ENCODE measurements around the gene IAH1.

The IAH1 gene, protein sequence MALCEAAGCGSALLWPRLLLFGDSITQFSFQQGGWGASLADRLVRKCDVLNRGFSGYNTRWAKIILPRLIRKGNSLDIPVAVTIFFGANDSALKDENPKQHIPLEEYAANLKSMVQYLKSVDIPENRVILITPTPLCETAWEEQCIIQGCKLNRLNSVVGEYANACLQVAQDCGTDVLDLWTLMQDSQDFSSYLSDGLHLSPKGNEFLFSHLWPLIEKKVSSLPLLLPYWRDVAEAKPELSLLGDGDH

DNA sequence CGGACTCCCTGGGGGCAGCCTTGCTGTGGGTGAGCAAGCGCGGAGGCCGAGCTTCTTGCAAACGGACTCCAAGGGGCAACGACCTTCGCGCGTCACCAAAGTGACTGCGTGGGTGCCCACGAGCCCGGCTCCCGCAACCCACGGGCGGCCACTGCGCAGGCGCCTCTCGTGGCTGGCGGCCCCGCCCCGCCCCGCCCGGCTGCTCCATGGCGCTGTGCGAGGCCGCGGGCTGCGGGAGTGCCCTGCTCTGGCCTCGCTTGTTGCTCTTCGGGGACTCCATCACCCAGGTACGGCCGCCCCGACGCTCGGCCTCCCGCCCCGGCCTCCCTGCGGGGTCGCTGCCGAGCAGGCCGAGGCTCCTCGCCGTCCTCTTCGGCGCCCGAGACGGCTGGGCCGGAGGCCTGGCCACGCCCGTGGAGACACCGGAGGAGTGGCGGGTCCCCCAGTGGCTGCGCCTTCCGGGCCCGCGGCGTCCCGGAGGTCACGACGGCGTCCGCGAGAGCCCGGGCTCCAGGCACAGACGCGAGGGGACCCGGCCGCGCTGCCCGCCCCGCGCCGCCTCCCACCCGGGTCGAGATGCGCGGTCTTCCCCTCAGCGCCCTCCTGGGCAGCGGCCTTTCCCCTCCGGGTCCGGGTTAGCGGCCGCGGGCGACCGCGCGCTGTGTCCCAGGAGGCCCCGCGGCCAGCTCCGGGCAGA is at the start of gene IAH1:
IAH1 (plus strand) TSS at position 191 of the 697 bp plus-strand sequence; CDS start at position 207, 16 bp downstream.
- no peak for DNase-seq

DNA sequence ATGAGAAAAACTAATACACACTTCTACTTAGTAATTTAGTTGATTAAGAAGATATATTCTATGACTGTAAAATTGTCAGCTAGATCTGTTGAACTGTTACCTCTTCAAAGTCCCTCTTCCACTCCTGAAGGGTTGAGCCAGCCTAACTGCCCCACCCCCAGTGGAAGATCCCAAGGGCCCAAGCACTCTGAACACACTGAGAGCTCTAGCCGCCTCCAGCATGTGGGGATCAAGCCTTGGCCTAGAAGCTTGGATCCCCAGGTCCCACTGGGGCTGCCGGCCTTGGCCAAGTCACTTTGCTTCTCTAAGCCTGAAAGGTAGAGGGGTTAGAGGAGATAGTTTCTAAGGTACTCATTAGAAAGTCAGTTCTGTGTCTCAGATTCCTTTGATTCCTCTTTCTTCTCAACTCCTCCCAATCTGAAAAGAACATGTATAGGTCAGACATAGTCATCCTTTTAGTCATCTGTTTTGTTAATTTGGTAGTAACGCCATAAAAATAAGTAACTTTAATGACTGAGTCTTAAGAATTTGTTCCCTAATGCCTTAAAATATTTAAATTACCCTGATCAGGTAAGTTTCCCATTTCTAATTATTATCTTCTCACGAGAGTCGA is 45.3 kb upstream of the IAH1 start:
- no peak for DNase-seq

DNA sequence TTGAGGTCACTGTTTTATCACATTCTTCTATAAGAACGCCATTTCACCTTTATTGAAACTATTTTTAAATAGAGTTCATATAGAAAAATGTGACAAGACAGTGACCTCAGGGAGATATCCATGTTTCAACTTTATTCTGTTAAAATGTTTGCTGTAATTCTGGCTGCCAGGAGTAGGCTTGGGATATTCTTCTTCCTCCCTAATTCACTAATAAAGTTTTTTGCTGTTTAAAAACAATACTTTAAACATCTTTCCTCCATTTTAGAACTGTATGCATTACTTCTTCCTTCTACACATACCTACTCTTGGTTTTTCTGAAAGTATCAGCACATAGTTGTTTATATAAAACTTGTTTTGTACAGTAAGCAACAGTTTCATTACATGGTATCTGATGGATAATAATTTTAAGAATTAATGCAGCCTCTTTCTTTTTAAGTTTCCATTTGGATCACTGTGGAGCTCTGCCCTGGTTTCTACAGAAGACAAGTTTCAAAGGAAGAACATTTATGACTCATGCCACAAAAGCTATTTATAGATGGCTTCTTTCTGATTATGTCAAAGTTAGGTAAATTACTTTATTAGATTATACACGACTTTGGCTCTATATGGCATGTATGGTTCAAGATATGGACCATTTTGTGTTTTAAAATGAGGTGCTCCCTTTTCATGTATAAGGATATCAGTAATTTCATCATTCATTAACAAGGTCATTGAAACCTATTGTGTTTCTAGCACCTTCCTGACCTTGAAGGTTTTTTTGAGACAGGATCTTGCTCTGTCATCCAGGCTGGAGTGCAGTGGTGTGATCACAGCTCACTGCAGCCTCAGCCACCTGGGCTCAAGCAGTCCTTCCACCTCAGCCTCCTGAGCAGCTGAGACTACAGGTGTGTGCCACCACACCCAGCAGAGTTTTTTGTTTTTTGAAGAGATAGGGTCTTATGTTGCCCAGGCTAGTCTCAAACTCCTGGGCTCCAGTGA is 43.7 kb upstream of the IAH1 start:
- DNase-seq: no peak

DNA sequence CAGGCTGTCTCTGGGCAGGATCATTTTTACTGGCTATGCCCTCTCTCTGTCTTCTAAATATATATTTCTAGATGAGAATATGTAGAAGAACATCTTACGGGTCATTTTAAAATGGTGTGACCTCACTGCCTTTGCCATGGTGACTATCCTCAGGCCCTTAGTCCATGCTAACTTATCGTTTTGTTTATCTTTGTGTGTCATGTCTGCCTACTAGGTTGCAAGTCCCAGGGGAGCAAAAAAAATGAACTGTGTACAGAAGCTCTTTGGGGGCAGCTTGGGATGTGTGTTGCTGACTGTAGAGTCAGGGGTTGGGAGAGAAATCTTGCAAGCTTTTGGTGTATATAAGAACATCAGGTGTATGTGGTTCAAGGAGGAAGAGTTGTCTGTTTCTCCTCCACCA is 39.9 kb upstream of the IAH1 start:
- DNase-seq: no peak

DNA sequence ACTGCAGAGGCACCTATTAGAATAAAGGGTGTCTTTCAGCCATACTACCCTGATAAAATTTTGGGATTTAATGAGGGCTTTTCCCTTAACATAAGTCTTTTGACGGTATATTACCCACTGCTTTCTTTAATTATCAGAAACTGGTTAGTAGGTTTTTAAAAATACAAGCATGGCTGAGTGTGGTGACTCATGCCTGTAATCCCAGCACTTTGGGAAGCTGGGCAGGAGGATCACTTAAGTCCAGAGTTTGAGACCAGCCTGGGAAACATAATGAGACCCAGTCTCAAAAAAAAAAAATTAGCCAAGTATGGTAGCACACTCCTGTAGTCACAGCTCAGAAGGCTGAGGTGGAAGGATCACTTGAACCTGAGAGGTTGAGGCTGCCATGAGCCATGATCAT is 34.8 kb upstream of the IAH1 start:
- DNase-seq: no peak

DNA sequence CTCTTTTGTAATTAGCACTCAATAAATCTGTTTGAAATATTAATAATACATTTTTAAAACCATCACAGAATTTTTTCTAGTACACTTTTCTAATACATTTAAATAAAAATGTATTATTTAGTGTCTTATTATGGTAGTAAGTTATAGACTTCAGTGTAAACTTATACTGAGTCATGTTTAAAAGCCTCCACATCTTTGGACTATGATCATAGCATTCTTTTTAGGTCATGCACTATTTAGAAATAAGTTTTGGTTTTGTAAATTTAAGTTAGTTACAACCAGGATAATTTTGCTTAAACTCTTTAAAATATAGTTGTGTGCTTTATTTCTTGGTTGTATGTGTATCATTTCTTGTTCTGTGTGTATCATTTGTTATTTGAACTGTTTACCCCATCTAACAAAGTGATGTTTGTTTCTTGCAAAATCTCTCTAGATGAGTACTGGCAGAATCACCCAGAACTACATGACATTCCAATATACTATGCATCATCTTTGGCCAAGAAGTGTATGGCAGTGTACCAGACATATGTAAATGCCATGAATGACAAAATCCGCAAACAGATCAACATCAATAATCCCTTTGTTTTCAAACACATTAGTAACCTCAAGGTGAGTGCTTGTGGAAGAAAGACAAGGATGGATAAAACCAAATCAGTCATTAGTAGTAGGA is 34.2 kb upstream of the IAH1 start:
- no peak for DNase-seq

DNA sequence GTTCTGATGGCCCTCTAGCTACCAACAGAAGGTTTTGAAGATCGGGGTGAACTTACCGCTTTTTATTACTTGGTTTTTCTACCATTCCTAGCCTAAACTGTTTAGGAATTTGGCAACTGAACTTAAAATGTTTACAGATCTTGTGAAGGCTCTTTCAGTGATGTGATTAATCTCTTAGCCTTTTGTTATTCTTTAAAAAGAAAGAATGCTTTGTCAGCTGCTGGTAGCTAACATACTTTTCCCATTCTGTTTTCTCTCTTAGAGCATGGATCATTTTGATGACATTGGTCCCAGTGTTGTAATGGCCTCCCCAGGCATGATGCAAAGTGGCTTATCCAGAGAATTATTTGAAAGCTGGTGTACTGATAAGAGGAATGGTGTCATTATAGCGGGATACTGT is 32.8 kb upstream of the IAH1 start:
- DNase-seq: no peak

DNA sequence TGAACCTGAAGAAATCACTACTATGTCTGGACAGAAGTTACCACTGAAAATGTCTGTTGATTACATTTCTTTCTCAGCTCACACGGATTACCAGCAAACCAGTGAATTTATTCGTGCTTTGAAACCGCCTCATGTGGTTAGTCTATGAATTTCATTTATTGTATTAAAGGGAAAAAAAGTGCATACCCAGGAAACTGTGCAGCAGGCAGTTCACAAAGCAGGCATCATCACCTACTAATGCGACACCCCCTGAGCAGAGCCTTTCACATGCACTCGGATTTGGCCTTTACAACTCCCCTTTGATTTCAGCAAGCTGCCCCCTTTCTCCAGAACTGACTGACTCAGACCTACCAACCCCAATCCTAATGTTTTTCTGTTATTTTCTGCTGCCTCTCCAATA is 30.8 kb upstream of the IAH1 start:
- DNase-seq: no peak

DNA sequence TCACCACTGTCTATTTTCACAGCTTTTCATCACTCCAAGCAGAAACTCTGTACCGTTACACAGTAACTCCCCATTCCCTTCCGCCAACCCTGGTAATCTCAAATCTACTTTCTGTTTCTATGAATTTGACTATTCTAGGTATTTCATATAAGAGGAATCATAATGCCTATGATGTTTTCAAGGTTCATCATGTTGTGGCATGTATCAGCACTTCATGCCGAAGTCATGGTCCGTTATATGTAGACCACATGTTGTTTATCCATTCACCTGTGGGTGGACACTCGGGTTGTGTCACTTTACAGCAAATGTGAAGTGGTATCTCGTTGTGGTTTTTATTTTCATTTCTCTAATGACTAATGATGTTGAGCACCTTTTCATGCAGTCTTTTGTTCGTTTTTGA is 29.3 kb upstream of the IAH1 start:
- no peak for DNase-seq

DNA sequence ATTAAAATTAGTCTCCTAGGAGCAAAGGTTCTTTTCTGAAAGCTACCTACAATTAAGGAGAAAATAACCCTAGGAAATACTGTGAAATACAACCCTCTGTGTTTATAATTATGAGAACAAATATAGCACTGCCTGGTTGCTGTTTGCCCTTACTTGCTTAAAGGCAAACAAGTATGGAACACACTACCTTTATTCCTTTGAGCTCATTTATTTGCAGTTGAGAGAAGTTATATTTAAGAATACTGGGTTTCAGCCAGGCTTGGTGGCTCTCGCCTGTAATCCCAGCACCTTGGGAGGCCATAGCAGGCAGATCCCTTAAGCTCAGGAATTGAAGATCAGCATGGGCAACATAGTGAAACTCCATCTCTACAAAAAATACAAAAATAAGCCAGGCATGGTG is 23.1 kb upstream of the IAH1 start:
- DNase-seq: no peak

DNA sequence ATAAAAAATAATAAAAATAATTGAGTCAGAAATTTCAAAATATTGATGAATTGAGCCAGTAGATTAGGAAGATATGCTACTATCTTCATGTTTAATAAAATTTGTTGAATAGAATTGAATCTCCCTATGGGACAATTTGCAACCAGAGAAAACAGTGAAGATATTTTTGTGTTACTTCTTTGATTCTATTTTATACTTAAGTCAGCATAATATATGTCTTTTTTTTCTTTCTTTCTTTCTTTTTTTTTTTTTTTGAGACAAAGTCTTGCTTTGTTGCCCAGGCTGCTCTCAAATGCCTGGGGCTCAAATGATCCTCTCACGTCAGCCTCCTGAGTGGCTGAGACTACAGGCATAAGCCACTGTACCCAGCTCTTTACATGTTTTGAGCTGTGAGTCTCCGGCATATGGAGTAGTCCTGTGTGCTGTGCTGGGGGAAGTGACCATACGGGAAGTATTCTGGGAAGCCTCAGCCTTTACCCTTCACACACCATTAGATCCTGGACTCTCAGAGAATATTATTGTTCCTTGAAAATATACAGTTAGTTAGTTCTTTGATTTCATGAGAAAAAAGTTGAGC is 13.8 kb upstream of the IAH1 start:
- no peak for DNase-seq

DNA sequence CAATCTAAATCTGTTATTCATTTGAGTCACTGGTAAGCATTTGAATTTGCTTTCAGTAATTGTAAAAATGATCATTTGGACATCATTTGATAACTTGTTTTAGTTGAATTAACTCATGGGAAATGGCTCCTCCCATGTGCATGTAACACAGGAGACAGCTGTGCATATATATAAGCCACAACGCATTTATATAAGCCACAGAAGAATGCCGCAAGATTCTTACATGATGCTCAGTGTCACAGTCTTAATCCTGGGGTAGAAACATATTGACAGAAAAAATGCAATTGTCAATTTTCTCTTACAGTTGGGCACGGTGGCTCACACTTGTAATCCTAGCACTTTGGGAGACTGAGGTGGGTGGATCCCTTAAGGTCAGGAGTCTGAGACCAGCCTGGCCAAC is 13.3 kb upstream of the IAH1 start:
- no peak for DNase-seq

DNA sequence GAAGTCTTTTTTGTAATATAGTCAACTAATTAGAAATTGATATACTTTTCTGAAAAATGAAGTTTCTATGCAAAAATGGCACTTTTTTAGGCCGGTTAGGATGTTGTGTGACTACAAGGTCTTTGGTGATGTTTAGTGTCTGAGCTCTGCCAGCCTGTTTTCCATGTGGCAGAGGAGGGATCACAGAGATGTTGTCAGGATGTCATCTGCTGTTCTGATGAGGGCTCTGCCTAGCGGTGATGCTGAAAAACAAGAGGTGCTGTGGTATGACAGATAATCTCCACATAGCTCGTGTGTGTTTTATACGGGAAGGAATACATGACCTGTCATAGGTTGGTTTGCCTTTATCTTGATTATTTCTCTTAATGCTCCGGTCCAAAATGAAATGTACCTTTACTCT is 12.0 kb upstream of the IAH1 start:
- no peak for DNase-seq

DNA sequence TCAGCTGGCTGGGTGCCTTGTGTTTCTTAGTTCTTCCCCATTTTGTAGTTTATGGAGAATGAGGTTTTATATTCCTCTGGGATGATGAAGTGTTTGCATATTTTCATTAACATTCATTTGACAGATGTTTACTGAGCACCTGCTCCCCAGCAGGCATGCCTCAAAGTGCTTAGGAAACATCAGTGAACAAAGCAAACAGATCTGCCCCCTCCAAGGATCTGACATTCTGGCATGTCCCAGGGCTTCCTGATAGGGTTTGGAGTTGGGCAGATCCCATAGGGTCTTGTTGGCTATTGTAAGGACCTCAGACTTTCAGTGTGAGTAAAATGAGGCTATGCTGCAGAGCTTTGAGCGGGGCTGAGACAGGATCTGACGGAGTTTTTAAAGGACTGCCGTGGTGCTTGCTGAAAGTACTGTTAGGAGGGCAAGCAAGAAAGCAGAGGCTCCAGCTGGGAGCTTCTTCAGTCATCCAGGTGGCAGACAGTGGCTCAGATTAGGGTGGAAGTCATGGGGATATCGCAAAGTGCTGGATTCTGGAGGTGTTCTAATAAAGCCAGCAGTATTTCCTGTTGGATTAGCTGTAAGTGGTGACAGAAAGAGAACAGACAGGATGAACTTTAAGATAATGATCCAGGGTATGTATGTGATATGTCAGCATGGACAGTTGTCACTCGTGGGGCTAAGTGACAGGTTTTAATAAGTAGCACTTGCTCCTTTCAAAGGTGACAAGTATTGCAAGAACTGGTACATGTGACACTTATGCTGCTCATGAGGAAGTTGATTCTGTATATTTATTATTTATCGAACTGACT is 11.3 kb upstream of the IAH1 start:
- DNase-seq: no peak

DNA sequence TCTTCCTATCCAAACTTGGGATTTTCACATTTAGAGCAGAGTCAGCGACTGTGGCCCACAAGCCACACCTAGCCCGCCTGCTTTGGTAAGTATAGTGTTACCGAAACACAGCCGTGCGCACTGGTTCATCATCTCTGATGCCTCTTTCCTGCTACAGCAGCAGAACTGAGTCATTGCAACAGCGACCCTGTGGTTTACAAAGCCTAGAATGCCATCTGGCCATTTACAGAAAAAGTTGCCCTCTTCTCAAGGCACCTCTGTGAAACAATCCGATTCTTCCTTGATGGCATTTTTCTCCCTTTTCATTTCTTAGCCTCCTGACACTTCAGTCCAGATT is 10.7 kb upstream of the IAH1 start:
- DNase-seq: no peak

DNA sequence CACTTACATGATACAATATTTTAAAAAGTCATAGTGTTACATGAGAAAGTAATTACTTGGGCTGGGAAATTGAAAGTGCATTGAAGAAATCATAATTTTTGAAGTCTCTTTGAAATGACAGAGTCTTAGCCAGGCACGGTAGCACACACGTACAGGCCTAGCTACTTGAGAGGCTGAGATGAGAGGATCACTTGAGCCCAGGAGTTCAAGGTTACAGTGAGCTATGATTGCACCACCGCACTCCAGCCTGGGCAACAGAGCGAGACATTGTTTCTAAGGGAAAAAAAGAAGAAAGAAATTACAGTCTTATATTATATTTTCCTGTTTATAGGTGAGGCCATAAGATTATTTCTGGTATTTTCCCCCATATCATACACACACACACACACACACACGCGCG is 9.2 kb upstream of the IAH1 start:
- no peak for DNase-seq

DNA sequence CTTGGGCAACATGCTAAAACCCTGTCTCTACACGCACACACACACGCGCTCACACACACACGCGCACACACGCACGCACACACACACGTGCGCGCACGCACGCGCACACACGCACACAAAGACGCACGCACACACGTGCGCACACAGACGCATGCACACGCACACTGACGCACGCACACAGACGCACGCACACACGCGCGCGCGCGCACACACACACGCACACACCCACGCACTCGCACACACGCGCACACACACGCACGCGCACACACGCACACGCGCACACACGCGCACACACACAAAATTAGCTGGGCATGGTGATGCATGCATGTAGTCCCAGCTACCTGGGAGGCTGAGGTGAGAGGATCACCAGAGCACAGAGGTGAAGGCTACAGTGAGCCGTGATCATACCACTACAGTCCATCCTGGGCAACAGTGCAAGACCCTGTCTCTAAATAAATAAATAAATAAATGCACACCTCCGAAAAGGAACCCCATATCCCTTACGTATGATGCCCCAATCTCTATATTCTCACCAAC is 8.1 kb upstream of the IAH1 start:
- DNase-seq: no peak

DNA sequence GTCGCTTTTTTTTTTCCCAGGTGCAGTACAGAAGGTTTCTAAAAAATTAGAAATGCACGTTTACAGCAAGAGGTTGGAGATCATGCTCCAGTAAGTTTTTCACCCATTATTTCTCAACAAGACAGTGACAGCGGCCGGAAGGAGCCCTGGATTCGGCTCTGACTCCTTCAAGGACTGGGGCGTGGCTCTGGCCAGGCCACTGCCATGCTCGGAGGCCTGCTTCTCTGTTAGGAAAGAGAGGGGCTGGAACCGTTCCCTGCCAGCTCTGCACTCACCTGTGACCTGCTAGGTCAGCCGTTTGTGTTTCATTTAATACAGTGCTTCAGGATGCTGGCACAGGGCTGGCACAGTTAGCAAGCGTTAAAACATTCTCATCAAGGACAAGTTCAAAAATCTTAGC is 6.7 kb upstream of the IAH1 start:
- DNase-seq: no peak

DNA sequence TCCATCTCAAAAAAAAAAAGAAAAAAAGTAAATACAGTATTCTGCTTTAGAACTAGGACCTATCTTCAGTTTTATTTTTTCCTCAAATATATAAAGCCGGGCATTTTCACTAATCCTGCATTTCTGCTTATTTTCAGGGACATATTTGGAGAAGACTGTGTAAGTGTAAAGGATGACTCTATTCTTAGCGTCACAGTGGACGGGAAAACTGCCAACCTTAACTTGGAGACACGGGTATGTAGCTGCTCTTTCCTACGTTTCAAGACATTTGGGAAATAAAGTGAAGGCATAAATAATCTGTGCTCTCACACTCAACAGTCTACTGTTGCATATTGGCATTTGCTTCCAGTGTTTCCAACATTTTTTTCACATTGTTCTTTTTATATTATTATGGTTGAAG is 3.1 kb upstream of the IAH1 start:
- DNase-seq: no peak

DNA sequence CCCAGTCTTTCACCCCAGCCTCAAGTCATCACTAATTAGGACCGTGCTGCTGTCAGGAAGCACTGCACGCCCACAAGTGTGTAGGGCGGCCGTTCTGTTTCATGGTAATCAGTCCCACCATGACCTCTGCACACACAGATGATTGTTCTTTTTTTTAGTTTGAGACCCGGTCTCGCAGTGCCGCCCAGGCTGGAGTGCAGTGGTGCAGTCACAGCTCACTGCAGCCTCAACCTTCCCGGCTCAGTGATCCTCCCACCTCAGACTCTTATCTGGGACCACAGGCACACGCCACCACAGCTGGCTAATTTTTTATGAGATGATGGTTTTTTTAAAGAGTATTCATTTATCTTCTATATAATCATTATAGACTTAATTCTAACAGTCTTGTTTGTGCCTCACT is 1.8 kb upstream of the IAH1 start:
- DNase-seq: no peak

DNA sequence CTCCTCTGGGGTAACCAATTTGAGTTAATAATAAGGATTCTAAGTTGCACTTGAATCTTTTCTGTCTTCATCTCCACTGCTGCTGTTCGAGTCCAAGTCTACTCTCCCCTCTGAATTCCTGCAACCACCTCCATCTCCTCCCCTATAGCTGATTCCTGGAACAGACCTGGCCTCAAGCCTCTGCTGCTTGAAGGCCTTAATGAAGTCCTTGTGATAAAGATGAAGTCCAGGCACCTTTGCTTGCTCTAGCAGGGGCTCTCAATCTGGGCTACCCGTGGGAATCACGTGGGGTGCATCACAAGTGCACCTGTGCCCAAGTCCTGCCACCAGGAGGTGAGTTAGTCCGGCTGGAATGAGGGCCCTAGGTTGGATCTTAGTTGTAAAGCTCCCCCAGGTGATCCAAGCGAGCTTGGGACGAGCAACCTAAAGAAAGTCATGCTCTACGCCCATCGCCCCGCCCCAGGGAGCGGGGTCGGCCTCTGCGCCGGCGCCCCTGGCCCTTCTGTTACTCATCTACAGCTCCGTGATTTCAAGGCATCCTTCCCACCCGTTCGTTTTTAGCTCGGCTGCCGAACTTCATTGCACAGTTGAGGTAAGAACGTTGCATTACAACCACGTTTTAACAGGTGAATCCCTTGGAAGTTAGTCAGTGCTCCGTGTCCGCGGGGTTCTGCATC is 905 bp upstream of the IAH1 start:
- DNase-seq: no peak
